ENCODE measurements around the gene WHRN. TPM values are rescaled to one million over a fixed set of nuclear protein-coding genes. Genes with fewer than 3 reads are reported as not detected.

The WHRN gene
- total and polyA plus RNA-seq, 2 experiments from 2014 or later, result 8.3 to 8.9 TPM

GRCh38 chr9:114518120-114518519 lies 12.8 kb upstream of the WHRN start:
- TF ChIP-seq NANOG (IDR thresholded peaks at IDR 0.05; ENCODE audit: borderline replicate concordance), result no peak
- no peak for TF ChIP-seq POLR2AphosphoS5 (IDR thresholded peaks at IDR 0.05; ENCODE audit: low read depth)
- no peak for TF ChIP-seq ETS1 (IDR thresholded peaks at IDR 0.05)
- TF ChIP-seq, protein P1, sequence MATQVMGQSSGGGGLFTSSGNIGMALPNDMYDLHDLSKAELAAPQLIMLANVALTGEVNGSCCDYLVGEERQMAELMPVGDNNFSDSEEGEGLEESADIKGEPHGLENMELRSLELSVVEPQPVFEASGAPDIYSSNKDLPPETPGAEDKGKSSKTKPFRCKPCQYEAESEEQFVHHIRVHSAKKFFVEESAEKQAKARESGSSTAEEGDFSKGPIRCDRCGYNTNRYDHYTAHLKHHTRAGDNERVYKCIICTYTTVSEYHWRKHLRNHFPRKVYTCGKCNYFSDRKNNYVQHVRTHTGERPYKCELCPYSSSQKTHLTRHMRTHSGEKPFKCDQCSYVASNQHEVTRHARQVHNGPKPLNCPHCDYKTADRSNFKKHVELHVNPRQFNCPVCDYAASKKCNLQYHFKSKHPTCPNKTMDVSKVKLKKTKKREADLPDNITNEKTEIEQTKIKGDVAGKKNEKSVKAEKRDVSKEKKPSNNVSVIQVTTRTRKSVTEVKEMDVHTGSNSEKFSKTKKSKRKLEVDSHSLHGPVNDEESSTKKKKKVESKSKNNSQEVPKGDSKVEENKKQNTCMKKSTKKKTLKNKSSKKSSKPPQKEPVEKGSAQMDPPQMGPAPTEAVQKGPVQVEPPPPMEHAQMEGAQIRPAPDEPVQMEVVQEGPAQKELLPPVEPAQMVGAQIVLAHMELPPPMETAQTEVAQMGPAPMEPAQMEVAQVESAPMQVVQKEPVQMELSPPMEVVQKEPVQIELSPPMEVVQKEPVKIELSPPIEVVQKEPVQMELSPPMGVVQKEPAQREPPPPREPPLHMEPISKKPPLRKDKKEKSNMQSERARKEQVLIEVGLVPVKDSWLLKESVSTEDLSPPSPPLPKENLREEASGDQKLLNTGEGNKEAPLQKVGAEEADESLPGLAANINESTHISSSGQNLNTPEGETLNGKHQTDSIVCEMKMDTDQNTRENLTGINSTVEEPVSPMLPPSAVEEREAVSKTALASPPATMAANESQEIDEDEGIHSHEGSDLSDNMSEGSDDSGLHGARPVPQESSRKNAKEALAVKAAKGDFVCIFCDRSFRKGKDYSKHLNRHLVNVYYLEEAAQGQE (IDR thresholded peaks at IDR 0.05; ENCODE audit: unreplicated experiment), result no peak
- TF ChIP-seq EZH2phosphoT487 (IDR thresholded peaks at IDR 0.05; ENCODE audit: unreplicated experiment), result no peak
- TF ChIP-seq CREB1 (CRISPR knock-in tag; IDR thresholded peaks at IDR 0.05; ENCODE audit: low read depth), result no peak
- Mint-ChIP-seq H3K9me3 (no peaks in the 10 kb centered on the region), H3K36me3 (ENCODE audit: low read depth) (no peaks in the 10 kb centered on the region), H3K4me1 (peaks cover 5% of the 10 kb centered on the region; the same call in 1 of the 3 replicates), H3K27me3 (ENCODE audit: insufficient read depth, low read depth, poor library complexity) (peaks cover 5% of the 10 kb centered on the region), H3K4me3 (no peak overlapping the region), H3K27ac (no peak overlapping the region)
- no peak for ATAC-seq
- no peaks in the 10 kb centered on the region for H3F3A ChIP-seq (replicated peaks; ENCODE audit: low read depth)
- H2AFZ ChIP-seq, result no peak overlapping the region
- H3K4me3 ChIP-seq, result no peak overlapping the region
- H3K4me2 ChIP-seq, result no peak overlapping the region
- no peaks in the 10 kb centered on the region for H3K79me2 ChIP-seq (replicated peaks; ENCODE audit: insufficient read depth)
- H3K4me1 ChIP-seq (ENCODE audit: insufficient read depth), result no peaks in the 10 kb centered on the region
- H3K9me2 ChIP-seq (ENCODE audit: insufficient read depth), result no peaks in the 10 kb centered on the region
- no peaks in the 10 kb centered on the region for H4K20me1 ChIP-seq (replicated peaks; ENCODE audit: insufficient read depth)
- H3K36me3 ChIP-seq (ENCODE audit: insufficient read depth), result no peaks in the 10 kb centered on the region
- no peak for DNase-seq (ENCODE audit: low spot score)
- H3K27ac ChIP-seq (ENCODE audit: low read depth), result no peak overlapping the region
- H3K27me3 ChIP-seq (ENCODE audit: insufficient read depth), result no peaks in the 10 kb centered on the region

DNA sequence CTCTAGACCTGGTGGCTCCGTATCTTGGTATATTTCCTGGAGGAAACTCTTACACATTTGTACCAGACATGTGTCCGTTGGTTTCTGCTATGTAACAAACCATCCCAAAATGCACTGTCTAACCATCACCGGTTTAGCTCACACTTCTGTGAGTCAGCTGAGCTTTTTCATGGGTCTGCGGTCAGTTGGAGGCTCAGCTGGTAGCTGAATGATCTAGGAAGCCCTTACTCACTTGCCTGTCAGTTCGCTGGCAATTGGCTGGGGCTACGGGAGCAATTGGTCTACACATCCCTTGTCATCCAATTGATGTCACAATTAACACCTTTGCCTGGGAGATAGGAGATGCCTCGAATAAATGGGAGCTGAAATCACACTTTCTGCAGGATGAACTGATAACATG lies 11.6 kb upstream of the WHRN start:
- Histone ChIP-seq H3K79me2 (replicated peaks; ENCODE audit: insufficient read depth) (no peaks in the 10 kb centered on the region), H2AFZ (no peak overlapping the region), H3K27me3 (ENCODE audit: insufficient read depth) (no peaks in the 10 kb centered on the region), H3K4me2 (no peak overlapping the region), H4K20me1 (replicated peaks; ENCODE audit: insufficient read depth) (no peaks in the 10 kb centered on the region), H3K4me3 (no peak overlapping the region), H3K9me2 (ENCODE audit: insufficient read depth) (no peaks in the 10 kb centered on the region), H3F3A (replicated peaks; ENCODE audit: low read depth) (no peaks in the 10 kb centered on the region), H3K4me1 (ENCODE audit: insufficient read depth) (no peaks in the 10 kb centered on the region), H3K27ac (ENCODE audit: low read depth) (no peak overlapping the region), H3K36me3 (ENCODE audit: insufficient read depth) (no peaks in the 10 kb centered on the region)
- DNase-seq (ENCODE audit: low spot score), result no peak
- TF ChIP-seq ZNF331 (CRISPR knock-in tag; IDR thresholded peaks at IDR 0.05; ENCODE audit: low read depth) (no peak), STAT1 (IDR thresholded peaks at IDR 0.05; ENCODE audit: unreplicated experiment) (no peak), CREB1 (CRISPR knock-in tag; IDR thresholded peaks at IDR 0.05; ENCODE audit: low read depth) (no peak), ZNF114 (CRISPR knock-in tag; IDR thresholded peaks at IDR 0.05) (no peak), POLR2AphosphoS5 (IDR thresholded peaks at IDR 0.05; ENCODE audit: low read depth) (no peak), EZH2phosphoT487 (IDR thresholded peaks at IDR 0.05; ENCODE audit: unreplicated experiment) (no peak), JUNB (IDR thresholded peaks at IDR 0.05; ENCODE audit: unreplicated experiment) (no peak), NANOG (IDR thresholded peaks at IDR 0.05; ENCODE audit: borderline replicate concordance) (no peak), EZH2 (IDR thresholded peaks at IDR 0.05; ENCODE audit: low read depth, unreplicated experiment) (no peak), ETS1 (IDR thresholded peaks at IDR 0.05) (no peak)
- TF ChIP-seq, protein P2, sequence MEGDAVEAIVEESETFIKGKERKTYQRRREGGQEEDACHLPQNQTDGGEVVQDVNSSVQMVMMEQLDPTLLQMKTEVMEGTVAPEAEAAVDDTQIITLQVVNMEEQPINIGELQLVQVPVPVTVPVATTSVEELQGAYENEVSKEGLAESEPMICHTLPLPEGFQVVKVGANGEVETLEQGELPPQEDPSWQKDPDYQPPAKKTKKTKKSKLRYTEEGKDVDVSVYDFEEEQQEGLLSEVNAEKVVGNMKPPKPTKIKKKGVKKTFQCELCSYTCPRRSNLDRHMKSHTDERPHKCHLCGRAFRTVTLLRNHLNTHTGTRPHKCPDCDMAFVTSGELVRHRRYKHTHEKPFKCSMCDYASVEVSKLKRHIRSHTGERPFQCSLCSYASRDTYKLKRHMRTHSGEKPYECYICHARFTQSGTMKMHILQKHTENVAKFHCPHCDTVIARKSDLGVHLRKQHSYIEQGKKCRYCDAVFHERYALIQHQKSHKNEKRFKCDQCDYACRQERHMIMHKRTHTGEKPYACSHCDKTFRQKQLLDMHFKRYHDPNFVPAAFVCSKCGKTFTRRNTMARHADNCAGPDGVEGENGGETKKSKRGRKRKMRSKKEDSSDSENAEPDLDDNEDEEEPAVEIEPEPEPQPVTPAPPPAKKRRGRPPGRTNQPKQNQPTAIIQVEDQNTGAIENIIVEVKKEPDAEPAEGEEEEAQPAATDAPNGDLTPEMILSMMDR (conservative IDR thresholded peaks at IDR 0.05; ENCODE audit: low read depth in 2 of 2), result no peak
- TF ChIP-seq, protein P1 (IDR thresholded peaks at IDR 0.05; ENCODE audit: unreplicated experiment), result no peak
- no peak overlapping the region for H3K27ac Mint-ChIP-seq
- H3K9me3 Mint-ChIP-seq, result no peaks in the 10 kb centered on the region
- ATAC-seq, result no peak
- H3K27me3 Mint-ChIP-seq (ENCODE audit: insufficient read depth, low read depth, poor library complexity), result peaks cover 5% of the 10 kb centered on the region
- H3K4me1 Mint-ChIP-seq, result peaks cover 5% of the 10 kb centered on the region; the same call in 1 of the 3 replicates
- H3K4me3 Mint-ChIP-seq, result no peak overlapping the region
- no peaks in the 10 kb centered on the region for H3K36me3 Mint-ChIP-seq (ENCODE audit: low read depth)

All from GM23338 (cell line).